ENCODE data around the gene DAAM2.

- no peak for TF ChIP-seq GATA3 (IDR thresholded peaks at IDR 0.05; ENCODE audit: low read depth, low read length)
- no peak for TF ChIP-seq GATA2 (IDR thresholded peaks at IDR 0.05; ENCODE audit: low read depth, low read length)
Measured at GRCh38 chr6:39926668-39927067, 134.5 kb downstream of the DAAM2 start.

Measured in SH-SY5Y (cell line).